Measurements from ENCODE around the gene SORCS2.

- TF ChIP-seq CTCF (tag by site-specific recombination; IDR thresholded peaks at IDR 0.05) (no peak), ATF2 (tag by site-specific recombination; IDR thresholded peaks at IDR 0.05; ENCODE audit: low read depth) (no peak), ZNF629 (tag by site-specific recombination; IDR thresholded peaks at IDR 0.05) (no peak), ZSCAN16 (tag by site-specific recombination; IDR thresholded peaks at IDR 0.05) (no peak), ZNF175 (tag by site-specific recombination; IDR thresholded peaks at IDR 0.05) (no peak), BCL11B (tag by site-specific recombination; IDR thresholded peaks at IDR 0.05; ENCODE audit: low read depth) (no peak)
These were observed 48.0 kb downstream of the SORCS2 start for GRCh38 chr4:7240306-7240705.

All from HEK293 (cell line).